ENCODE data around the gene PDF.

DNA sequence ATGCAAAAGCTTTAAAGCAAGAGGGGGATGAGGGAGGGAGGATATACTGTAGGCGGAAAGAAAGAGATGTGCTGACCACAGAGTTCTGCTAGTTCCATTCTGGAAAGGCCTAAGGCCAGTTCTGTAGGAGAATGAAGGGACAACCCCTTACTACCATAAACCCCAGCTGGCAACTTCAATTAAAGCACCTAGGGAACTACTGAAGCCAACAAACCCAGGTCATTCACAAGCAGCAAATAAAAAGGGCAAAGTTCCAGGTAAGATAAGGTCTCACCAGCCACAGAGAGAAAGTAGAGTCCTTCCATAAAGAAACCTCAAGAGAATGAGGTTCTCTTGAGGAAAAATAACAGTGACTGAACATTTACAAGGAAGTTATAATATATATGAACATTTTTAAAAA lies 42.6 kb upstream of the PDF start:
- TF ChIP-seq, protein P1, sequence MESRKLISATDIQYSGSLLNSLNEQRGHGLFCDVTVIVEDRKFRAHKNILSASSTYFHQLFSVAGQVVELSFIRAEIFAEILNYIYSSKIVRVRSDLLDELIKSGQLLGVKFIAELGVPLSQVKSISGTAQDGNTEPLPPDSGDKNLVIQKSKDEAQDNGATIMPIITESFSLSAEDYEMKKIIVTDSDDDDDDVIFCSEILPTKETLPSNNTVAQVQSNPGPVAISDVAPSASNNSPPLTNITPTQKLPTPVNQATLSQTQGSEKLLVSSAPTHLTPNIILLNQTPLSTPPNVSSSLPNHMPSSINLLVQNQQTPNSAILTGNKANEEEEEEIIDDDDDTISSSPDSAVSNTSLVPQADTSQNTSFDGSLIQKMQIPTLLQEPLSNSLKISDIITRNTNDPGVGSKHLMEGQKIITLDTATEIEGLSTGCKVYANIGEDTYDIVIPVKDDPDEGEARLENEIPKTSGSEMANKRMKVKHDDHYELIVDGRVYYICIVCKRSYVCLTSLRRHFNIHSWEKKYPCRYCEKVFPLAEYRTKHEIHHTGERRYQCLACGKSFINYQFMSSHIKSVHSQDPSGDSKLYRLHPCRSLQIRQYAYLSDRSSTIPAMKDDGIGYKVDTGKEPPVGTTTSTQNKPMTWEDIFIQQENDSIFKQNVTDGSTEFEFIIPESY (IDR thresholded peaks at IDR 0.05): no peak
- no peak for TF ChIP-seq YY1 (IDR thresholded peaks at IDR 0.05)
- TF ChIP-seq, protein P2, sequence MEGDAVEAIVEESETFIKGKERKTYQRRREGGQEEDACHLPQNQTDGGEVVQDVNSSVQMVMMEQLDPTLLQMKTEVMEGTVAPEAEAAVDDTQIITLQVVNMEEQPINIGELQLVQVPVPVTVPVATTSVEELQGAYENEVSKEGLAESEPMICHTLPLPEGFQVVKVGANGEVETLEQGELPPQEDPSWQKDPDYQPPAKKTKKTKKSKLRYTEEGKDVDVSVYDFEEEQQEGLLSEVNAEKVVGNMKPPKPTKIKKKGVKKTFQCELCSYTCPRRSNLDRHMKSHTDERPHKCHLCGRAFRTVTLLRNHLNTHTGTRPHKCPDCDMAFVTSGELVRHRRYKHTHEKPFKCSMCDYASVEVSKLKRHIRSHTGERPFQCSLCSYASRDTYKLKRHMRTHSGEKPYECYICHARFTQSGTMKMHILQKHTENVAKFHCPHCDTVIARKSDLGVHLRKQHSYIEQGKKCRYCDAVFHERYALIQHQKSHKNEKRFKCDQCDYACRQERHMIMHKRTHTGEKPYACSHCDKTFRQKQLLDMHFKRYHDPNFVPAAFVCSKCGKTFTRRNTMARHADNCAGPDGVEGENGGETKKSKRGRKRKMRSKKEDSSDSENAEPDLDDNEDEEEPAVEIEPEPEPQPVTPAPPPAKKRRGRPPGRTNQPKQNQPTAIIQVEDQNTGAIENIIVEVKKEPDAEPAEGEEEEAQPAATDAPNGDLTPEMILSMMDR (IDR thresholded peaks at IDR 0.05; ENCODE audit: low read depth, low read length, missing input control): no peak
- no peak for TF ChIP-seq TAF1 (conservative IDR thresholded peaks at IDR 0.05)
- no peak for TF ChIP-seq EGR1 (IDR thresholded peaks at IDR 0.05; ENCODE audit: low read depth in 2 of 2)
- no peak for TF ChIP-seq REST (IDR thresholded peaks at IDR 0.05)
- no peak for TF ChIP-seq HNF4A (conservative IDR thresholded peaks at IDR 0.05)

Measured in liver (tissue), 3 donors.